NCI-H460 (cell line): ENCODE data around the gene CCDC86. TPM values are rescaled to one million over a fixed set of nuclear protein-coding genes. Genes with fewer than 3 reads are reported as not detected.

Experiments used
- DNase-seq: peaks from one replicate; pipeline ENCODE4 v3.0.0-alpha.2; 2016; ENCODE audit warnings: low read depth; ENCODE audit errors: extremely low read depth
- total RNA-seq: library from RNA; depleted of rRNA; stranded (reverse); fragments of >200 nt; shearing (Covaris generic); gene quantifications from 2 replicates; pipeline ENCODE4 v1.2.3, GENCODE V29; 2014

CCDC86 gene
- total RNA-seq, 1 experiment from 2014 or later, result 15.0 TPM

DNA sequence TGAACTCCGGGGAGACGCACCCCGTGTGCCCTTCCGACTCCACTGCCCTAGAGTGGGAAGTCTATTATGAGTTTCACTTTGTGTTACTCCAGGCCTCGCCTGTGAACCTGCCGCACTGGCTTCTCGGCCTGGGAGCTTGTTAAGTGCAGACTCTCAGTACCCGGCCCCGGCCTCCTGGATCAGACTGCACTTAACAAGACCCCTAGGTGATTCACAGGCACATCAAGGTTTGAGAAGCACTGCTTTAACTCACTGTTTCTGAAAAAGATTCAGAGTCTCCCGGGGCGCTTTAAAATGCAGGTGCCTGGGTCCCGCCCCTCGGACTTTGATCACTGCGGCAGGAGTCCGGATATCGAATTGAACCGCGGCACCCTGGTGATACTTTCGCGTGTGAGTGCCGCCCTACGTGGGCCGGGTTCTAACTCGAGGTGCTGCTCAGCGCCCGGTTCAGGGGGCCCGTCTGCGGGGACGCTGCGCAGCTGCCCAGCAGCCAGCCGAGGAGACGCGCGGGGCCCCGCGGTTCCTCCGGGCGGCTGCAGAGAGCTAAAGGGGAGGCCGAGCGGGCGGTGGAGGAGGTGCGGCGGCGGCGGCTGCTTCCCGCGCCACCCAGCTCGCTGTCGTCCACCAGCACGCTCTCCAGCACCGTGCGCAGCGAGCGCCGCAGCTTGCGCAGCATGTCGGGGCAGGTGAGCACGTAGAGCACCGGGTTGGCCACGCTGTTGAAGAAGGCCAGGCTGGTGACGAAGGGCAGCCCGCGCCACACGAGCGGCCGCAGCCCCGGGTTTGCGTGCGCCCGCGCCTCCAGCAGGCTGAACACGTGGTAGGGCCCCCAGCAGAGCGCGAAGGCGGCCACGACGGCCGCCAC, 10.4 kb downstream of the CCDC86 start:
- DNase-seq, result no peak

- no peak for DNase-seq
Measured at GRCh38 chr11:60852982-60853950, 11.4 kb downstream of the CCDC86 start.

DNA sequence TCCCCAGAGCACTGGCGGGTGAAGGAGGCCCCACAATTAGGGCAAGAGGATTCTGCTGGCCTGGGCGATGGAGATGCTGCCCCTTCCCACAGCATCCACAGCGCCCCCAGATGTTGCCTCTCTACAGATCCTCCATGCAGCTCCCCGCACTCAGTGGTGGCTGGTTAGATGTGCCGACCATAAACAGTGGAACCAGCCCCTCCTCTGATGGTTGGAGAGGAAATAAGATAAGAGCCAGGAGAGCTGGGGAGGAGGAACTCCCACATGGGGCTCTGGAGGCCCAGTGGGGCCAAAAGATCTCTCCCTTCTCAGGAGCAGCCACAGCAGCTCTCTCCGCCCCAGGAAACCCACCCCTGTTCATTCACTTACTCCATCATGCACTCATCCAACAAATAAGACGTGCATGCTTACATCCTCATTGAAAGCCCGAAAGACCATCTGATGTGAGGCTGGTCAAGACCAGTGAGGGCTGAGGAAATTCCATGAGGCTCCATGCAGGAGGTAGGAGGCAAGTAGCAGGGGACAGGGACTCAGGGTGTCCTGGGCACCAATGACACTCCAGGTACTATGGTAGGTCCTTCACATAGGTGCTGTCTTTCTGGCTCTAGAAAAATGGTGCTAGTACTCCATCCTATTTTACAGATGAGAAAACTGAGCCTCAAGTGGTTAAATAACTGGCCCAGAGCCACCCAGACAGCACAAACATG, 12.4 kb downstream of the CCDC86 start:
- no peak for DNase-seq

- DNase-seq, result no peak
Measured at GRCh38 chr11:60854847-60855725, 13.2 kb downstream of the CCDC86 start.

- no peak for DNase-seq
Measured at GRCh38 chr11:60855726-60856633, 14.1 kb downstream of the CCDC86 start, which contains the start of gene PTGDR2. PTGDR2 (minus strand) TSS chr11:60855950; CDS start chr11:60853722, 2,228 bp downstream.

DNA sequence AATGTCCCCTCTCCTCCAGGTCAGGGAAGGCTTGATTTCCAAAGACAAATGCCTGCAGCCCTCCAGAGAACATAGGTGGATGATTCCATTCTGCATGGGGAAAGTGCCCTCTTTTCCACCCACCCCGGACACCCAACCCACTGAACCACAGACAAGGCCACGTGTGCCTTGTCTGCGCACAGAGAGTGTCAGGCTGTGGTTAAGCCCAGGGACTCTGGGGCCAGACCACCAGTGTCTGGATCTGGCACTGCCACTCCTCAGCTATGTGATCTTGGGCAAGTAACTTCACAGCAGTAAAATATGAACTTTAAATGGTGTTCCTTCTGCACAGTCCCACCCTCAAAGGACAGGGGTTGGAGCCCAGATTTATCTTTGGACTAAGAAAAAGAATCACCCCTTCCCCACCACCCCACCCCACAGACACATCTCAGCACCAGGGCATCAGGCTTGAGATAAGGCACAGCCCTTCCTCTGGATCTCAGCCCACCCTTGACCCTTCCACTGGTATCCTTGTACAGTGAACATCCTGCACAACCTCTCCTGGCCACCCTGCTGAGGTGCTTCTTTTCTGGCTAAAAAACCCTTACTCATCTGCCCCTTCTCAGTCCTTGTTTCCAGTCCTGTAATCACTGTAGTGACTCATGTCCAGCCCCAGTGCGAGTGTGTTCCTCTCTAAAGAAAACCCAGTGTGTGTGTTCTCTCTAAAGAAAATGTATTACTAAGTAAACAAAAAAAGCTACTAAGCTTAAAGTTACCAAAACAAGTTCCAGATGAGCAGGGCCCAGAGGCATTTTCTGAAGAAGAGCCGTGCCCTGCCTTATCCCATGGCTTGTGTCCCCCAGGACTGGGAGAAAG, 15.7 kb downstream of the CCDC86 start:
- no peak for DNase-seq

DNA sequence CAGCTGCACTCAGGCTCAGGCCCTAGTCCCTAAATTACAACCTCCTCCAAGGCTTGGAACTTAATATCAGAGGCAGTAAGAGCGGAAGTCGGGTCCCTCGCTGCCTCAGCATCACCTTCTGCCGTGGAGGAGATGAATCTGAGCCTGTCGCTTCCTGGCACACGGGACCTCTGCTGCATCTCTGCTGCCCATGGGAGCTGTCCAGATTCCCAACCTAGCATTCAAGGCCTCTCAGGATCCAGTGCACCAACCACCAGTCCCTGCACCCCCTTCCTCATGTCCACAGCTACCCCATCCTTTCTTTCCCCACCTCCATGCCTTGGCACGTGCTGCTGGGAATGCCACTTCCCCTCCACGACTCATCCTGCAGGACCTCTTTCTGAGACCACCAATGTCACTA, 16.3 kb downstream of the CCDC86 start:
- DNase-seq, result no peak

DNA sequence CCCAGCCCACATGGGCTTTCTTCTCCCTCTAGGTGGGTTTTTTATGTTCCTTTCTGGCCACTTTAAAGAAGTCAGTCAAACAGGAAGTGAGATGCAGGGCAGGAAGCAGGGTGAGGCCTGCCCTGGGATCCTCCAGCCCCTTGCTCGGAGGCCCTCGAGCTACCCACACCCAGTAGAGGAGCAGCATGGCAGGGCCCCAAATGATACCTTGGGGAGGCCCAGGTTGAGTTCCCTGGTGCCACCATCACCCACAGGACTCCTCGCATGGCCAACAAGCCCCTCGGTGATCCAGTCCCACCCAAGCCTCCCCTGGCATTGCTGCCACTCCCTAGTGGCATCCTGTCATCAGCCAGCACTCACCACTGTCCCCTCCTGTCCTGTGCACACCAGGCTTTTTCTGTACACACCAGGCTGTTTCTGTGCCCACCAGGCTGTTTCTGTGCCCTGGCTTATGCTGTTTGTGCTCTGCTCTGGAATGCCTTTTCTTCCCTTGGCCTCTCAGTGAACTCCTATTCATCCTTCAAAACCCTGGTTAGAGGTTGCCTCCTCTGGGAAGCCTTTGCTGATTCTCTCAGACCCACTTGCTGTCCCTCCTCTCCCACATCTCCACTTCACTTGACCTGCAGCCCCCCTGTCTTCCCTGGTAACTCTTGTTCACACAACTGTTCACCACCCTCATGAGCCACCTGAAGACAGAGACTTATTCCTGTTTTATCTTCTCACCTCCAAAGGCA, 17.0 kb downstream of the CCDC86 start:
- no peak for DNase-seq

DNA sequence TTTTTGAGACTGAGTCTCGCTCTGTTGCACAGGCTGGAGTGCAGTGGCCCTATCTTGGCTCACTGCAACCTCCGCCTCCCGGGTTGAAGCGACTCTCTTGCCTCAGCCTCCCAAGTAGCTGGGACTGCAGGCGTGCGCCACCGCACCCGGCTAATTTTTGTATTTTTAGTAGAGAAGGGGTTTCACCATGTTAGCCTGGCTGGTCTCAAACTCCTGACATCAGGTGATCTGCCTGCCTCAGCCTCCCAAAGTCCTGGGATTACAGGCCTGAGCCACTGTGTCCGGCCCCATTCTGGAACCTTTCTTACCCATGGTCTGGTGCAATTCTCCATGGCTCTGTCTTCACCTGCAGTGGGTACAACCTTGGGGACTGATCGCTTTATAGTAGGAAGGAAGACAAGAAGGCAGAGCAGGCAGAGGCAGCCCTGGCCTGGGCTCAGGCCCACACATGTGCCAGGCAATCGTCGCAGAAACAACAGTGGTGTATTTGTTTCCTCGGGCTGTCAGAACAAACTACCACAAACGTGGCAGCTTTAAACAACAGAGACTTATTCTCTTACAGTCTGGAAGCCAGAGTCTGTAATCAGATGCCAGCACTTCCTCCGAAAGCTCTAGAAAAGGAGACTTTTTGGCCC, 17.8 kb downstream of the CCDC86 start:
- DNase-seq, result no peak

DNA sequence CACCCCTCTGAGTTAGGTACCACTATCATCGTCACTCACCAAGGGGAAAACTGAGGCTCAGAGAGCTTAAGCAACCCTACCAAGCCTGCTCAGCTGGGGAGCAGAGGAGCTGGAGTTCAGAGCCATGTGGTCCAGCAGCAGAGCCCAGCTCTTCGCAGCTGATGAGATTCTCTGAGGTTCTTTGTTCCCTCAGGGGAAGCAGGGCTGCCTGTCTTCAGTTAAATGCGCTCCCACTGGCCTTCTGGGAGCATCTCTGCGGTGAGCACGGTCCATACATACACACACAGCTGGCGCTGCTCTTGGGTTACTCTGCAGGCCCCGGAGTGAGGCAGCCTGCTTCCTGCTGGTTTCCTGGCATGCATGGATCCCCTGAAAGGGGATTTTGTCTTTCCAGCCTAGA, 19.0 kb downstream of the CCDC86 start:
- no peak for DNase-seq

- DNase-seq, result no peak
Measured at GRCh38 chr11:60862171-60862570, 20.3 kb downstream of the CCDC86 start.

- no peak for DNase-seq
Measured at GRCh38 chr11:60863550-60864521, 21.9 kb downstream of the CCDC86 start.

DNA sequence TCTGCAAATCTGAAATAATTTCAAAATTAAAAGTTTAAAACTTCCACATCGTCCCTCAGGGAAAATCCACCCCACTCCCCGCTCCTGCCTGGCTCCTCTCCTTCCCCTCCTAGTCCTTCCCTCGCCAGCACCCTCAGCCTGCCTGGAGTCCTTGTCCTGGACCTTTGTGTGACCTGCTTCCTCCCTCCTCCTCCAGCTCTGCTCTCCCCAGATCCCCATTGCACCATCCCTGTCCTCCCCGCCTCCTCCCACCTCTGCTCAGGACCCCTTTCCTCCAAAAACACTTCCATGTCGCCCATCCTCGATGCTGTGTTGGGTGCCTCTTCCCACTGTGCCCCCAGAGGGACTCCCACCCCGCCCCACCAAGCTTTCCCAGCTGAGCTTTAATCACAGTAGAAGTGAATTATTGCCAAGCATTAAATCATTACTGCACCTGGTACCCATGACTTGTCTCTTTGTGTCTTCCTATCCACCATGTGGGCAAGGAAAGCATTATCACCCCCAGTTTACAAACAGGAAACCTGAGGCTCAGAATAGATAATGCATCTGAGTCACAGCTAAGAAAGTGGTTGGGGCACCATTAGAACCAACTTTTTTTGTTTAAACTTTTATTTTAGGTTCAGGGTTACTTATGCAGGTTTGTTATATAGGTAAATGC, 23.1 kb downstream of the CCDC86 start:
- DNase-seq, result no peak

- no peak for DNase-seq
Measured at GRCh38 chr11:60866911-60867870, 25.3 kb downstream of the CCDC86 start, which contains the start of gene ZP1. ZP1 (plus strand) TSS chr11:60867542; CDS start chr11:60867562, 20 bp downstream.
